GM13977 (cell line): ENCODE measurements around the gene SNX8.

Source experiments
- DNase-seq: peaks from one replicate; pipeline ENCODE4 v3.0.0; 2012; ENCODE audit warnings: low spot score
- CTCF ChIP-seq: IDR thresholded peaks from 2 replicates; pipeline ENCODE4 v1.5.1; 2012; ENCODE audit warnings: mild to moderate bottlenecking, control low read depth; ENCODE audit not compliant: insufficient read depth; ENCODE audit errors: extremely low read depth, missing control alignments
- in situ Hi-C: fragments of 300-500 bp; cut with MboI; formaldehyde crosslinking; loops from one replicate; pipeline ENCODE4 v1.12.0; 2022; ENCODE audit warnings: low sequenced_read_pairs, low pct_unique_long_range_greater_than_20kb, mixed read lengths, inconsistent platforms; ENCODE audit not compliant: unreplicated experiment

SNX8 gene

GRCh38 chr7:2225830-2226229 lies 88.4 kb downstream of the SNX8 start:
- TF ChIP-seq CTCF: no peak

GRCh38 chr7:2225336-2225735 lies 88.9 kb downstream of the SNX8 start:
- in situ Hi-C loops: no loop called here
- no peak for DNase-seq
- no peak for TF ChIP-seq CTCF

More at GRCh38 chr7:2225830-2226229, 88.4 kb downstream of the SNX8 start:
- no peak for DNase-seq
- in situ Hi-C loops: no loop called here

GRCh38 chr7:2224934-2225333 lies 89.3 kb downstream of the SNX8 start:
- DNase-seq: no peak
- in situ Hi-C loops: loop anchor here (25.0 kb wide), 1 partner anchor 638 kb away; no protein-coding TSS in a partner anchor
- no peak for TF ChIP-seq CTCF

GRCh38 chr7:2224491-2224928 lies 89.7 kb downstream of the SNX8 start:
- no peak for DNase-seq
- TF ChIP-seq CTCF: no peak
- in situ Hi-C loops: loop anchor here (25.0 kb wide), 1 partner anchor 637 kb away; no protein-coding TSS in a partner anchor

- DNase-seq: no peak
- in situ Hi-C loops: loop anchor here (25.0 kb wide), 1 partner anchor 636 kb away; no protein-coding TSS in a partner anchor
- TF ChIP-seq CTCF: no peak
These were observed 90.9 kb downstream of the SNX8 start for GRCh38 chr7:2223321-2223720.

GRCh38 chr7:2222516-2222915 lies 91.7 kb downstream of the SNX8 start:
- no peak for TF ChIP-seq CTCF
- in situ Hi-C loops: loop anchor here (25.0 kb wide), 1 partner anchor 635 kb away; no protein-coding TSS in a partner anchor
- no peak for DNase-seq
